BE2C (cell line): Measurements from ENCODE around the gene TCF3.
A peak's percentile ranks its signal among the peaks of the same experiment; 100 is the strongest.
"Not testable (repeated sequence)": the region's sequence is repeated elsewhere in the genome, so short reads cannot be mapped to it uniquely, and the experiment has no call there.

Source experiments
- DNase-seq: peaks from one replicate; pipeline ENCODE4 v3.0.0-alpha.2; 2020
- H3K27me3 ChIP-seq: fragments of 250-450 bp; sonication (Bioruptor Pico); 2 replicates; pipeline ENCODE4 v1.5.1; 2020; ENCODE audit warnings: mild to moderate bottlenecking
- H3K36me3 ChIP-seq: fragments of 250-450 bp; sonication (Bioruptor Pico); 2 replicates; pipeline ENCODE4 v1.5.1; 2020; ENCODE audit warnings: mild to moderate bottlenecking
- H3K4me1 ChIP-seq: fragments of 250-450 bp; sonication (Bioruptor Pico); 2 replicates; pipeline ENCODE4 v1.5.1; 2020
- H3K4me3 ChIP-seq: 2 replicates; pipeline ENCODE4 v1.5.1; 2011; ENCODE audit warnings: low read depth, low read length
- H3K9me3 ChIP-seq: fragments of 250-450 bp; sonication (Bioruptor Pico); 2 replicates; pipeline ENCODE4 v1.5.1; 2020
- CTCF ChIP-seq: IDR thresholded peaks from 2 replicates; pipeline ENCODE4 v1.5.1; 2012; ENCODE audit warnings: mild to moderate bottlenecking, low read depth, low read length

TCF3 gene

DNA sequence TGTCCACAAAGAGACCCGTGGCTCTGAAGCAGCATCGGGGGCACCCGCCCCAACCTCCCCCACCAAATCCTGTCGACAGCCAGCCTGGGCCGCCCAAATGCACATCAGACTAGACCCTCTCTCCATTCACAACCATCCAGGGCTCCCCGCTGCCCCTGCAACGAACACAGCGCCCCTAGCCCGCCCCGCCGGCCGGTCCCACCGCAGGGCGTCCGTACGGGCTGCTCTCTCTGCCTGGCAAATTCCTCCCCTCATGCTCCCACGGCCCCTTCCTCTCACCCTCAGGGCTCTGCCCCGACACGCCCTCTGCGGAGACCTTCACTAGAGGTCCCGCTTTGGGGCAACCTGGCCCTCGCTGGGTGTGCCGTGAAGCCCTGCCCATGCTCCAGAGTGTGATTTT, 7.1 kb downstream of the TCF3 start:
- Histone ChIP-seq H3K27me3 (no peaks in the 10 kb centered on the region), H3K9me3 (no peaks in the 10 kb centered on the region), H3K4me3 (no peak overlapping the region), H3K4me1 (no peaks in the 10 kb centered on the region), H3K36me3 (peaks cover 81% of the 10 kb centered on the region)
- TF ChIP-seq CTCF = no peak
- peak; percentile 9 for DNase-seq

- Histone ChIP-seq H3K4me1 (no peaks in the 10 kb centered on the region), H3K36me3 (peaks cover 75% of the 10 kb centered on the region), H3K27me3 (no peaks in the 10 kb centered on the region), H3K9me3 (no peaks in the 10 kb centered on the region), H3K4me3 (no peak overlapping the region)
- no peak for DNase-seq
- TF ChIP-seq CTCF = no peak
Measured at GRCh38 chr19:1644070-1644469, 8.3 kb downstream of the TCF3 start.

- not testable (repeated sequence) for H3K27me3 ChIP-seq, H3K4me1 ChIP-seq, H3K9me3 ChIP-seq, DNase-seq, H3K4me3 ChIP-seq
- peaks cover 77% of the 10 kb centered on the region for H3K36me3 ChIP-seq
Measured at GRCh38 chr19:1640893-1641448, 11.4 kb downstream of the TCF3 start.

DNA sequence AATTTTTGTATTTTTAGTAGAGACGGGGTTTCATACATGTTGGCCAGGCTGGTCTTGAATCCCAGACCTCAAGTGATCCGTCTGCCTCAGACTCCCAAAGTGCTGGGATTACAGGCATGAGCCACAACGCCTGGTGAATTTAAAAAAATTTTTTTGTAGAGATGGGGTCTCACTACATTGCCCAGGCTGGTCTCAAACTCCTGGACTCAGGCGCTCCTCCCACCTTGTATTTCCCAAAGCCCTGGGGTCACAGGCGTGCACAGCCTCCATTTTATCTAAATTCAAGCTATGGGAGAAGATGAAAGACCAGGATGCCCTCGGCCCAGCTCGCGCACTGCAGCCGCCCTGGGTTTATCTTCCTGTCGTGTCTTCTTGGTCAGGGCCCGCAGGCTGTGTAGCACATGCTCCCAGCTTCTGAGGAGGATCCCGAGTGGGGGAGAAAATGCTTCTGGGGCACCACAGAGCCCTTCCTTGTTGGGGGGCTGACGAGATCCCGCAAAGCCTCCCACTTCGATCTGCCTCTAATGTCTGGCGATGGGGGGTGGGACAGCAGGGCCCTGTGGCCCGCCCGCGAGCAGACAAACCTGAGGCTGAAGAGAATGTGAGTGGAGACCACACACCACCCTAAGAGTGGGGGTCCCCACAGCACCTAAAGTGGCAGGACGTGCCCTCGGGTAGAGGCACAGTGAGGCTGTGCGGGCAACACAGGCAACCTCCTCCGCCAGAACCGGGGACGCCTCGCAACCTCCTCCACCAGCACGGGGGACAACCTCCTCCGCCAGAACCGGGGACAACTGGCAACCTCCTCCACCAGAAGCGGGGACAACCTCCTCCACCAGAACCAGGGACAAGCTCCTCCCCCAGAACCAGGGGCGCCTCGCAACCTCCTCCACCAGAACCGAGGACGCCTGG, 15.8 kb downstream of the TCF3 start:
- peaks cover 71% of the 10 kb centered on the region for H3K36me3 ChIP-seq
- H3K9me3 ChIP-seq = no peaks in the 10 kb centered on the region
- no peak overlapping the region for H3K4me3 ChIP-seq
- DNase-seq = no peak
- H3K27me3 ChIP-seq = no peaks in the 10 kb centered on the region
- H3K4me1 ChIP-seq = no peaks in the 10 kb centered on the region
- no peak for TF ChIP-seq CTCF

GRCh38 chr19:1634938-1635243, 17.5 kb downstream of the TCF3 start:
- no peak overlapping the region for H3K4me3 ChIP-seq
- H3K36me3 ChIP-seq = peaks cover 63% of the 10 kb centered on the region
- no peak for TF ChIP-seq CTCF
- no peak for DNase-seq
- no peaks in the 10 kb centered on the region for H3K4me1 ChIP-seq
- no peaks in the 10 kb centered on the region for H3K9me3 ChIP-seq
- no peaks in the 10 kb centered on the region for H3K27me3 ChIP-seq

DNA sequence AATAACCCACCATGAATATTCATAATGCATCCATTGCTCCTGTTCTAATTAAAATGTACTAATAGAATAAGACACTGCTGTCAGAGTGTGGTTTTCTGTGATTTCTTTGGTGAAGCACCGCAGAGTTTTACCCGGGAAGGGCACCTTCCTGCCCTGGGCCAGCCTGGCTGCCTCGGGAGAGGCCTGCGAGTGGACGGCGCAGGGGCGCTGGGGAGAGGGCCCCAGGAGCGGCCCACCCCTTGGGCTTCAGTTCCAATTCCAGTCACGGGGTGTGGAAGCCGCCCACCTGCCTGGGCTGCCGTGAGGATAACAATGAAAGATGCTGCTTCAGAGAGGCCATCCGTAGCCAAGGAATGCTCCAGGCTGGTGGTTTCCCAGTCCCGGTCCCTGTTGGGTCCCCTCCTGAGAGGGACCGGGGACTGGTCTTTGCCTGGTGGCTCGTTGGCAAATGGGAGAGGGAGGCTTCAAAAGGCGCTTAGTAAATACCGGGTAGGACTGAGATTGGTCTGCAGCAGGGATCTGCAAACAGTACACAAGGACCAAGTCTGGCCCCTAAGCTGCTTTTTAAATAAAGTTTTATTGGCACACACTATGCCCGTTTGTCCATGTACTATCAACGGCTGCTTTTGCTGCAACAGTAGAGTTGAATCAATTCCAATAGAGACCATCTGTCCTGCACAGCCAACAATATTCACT, 18.0 kb downstream of the TCF3 start:
- H3K9me3 ChIP-seq = no peaks in the 10 kb centered on the region
- no peaks in the 10 kb centered on the region for H3K27me3 ChIP-seq
- no peak overlapping the region for H3K4me3 ChIP-seq
- peaks cover 62% of the 10 kb centered on the region for H3K36me3 ChIP-seq
- TF ChIP-seq CTCF = no peak
- H3K4me1 ChIP-seq = no peaks in the 10 kb centered on the region
- no peak for DNase-seq
